Parathyroid adenoma (tissue), 2 donors: Measurements from ENCODE around the gene ALKAL2.

ENCODE experiments used
- H2AFZ ChIP-seq: fragments of 300-600 bp; sonication (generic); one replicate; pipeline ENCODE4 v1.7.0; 2017; ENCODE audit warnings: antibody characterized with exemption, mild to moderate bottlenecking
- H3K27ac ChIP-seq: fragments of 300-600 bp; sonication (generic); one replicate; pipeline ENCODE4 v1.7.0; 2017
- H3K27me3 ChIP-seq: fragments of 300-600 bp; sonication (generic); one replicate; pipeline ENCODE4 v1.7.0; 2017; ENCODE audit warnings: low read length; ENCODE audit not compliant: control insufficient read depth, insufficient read depth
- H3K36me3 ChIP-seq: fragments of 300-600 bp; sonication (generic); one replicate; pipeline ENCODE4 v1.7.0; 2017; ENCODE audit warnings: low read length; ENCODE audit not compliant: control insufficient read depth, insufficient read depth
- H3K4me1 ChIP-seq: fragments of 300-600 bp; sonication (generic); one replicate; pipeline ENCODE4 v1.7.0; 2017; ENCODE audit warnings: control low read depth
- H3K4me2 ChIP-seq: fragments of 300-600 bp; sonication (generic); one replicate; pipeline ENCODE4 v1.7.0; 2017; ENCODE audit warnings: low read length
- H3K4me3 ChIP-seq: fragments of 300-600 bp; sonication (generic); one replicate; pipeline ENCODE4 v1.7.0; 2017; ENCODE audit warnings: low read depth, low read length
- H3K79me2 ChIP-seq: fragments of 300-600 bp; sonication (generic); one replicate; pipeline ENCODE4 v1.7.0; 2017; ENCODE audit warnings: control low read depth
- H3K9ac ChIP-seq: fragments of 300-600 bp; sonication (generic); one replicate; pipeline ENCODE4 v1.7.0; 2017; ENCODE audit warnings: mild to moderate bottlenecking
- H3K9me3 ChIP-seq: fragments of 300-600 bp; sonication (generic); one replicate; pipeline ENCODE4 v1.7.0; 2017; ENCODE audit warnings: low read length; ENCODE audit not compliant: control insufficient read depth
- TF ChIP-seq, protein P1 (sequence below): fragments of 300-600 bp; sonication (generic); IDR thresholded peaks from one replicate; pipeline ENCODE4 v1.7.0; 2017; ENCODE audit warnings: antibody characterized with exemption, mild to moderate bottlenecking
- donor health status: primary hyperparathyroidism.

Gene ALKAL2

DNA sequence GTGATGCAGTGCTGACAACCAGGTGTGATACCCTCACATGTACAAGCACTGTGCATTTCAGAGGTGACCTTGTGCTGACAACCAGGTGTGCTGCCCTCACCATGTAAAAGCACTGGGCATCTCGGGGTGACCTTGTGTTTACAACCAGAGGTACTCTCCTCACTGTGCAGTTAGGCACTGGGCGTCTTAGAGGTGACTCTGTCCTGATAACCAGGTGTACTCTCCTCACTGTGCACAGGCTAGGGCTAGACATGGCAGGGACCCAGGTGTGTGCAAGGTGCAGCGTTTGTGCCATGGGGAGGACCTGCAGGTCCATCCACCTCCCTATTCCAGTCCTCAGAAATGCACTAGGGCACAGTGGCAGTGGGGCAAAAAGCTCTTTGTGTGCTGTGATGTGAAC is 8.5 kb upstream of the ALKAL2 start:
- H3K27me3 ChIP-seq, result no peaks in the 10 kb centered on the region

DNA sequence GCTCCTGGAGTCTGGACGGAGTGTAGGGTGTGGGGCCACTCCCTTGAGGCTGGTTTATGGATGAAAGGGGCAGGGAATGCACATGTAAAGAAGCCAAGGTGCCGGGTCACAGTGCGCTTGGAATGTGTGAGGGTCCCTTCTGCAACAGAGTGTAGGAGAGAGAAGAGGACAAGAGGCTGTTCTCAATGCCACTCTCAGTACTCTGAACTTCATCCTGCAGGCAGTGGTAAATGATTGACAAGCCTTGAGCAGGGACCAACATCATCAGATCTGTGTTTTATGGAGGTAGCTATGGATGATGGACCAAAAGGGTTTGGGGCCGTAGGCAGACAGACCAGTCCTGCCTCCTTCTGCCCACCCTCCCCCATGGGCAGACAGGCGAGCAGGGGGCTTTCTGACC is 7.2 kb upstream of the ALKAL2 start:
- Histone ChIP-seq H3K9me3 (no peaks in the 10 kb centered on the region), H2AFZ (no peak overlapping the region), H3K27me3 (no peaks in the 10 kb centered on the region), H3K4me3 (no peak overlapping the region), H3K9ac (no peak overlapping the region), H3K4me1 (no peaks in the 10 kb centered on the region), H3K79me2 (no peaks in the 10 kb centered on the region), H3K36me3 (no peaks in the 10 kb centered on the region), H3K27ac (no peak overlapping the region), H3K4me2 (no peak overlapping the region)
- TF ChIP-seq, protein P1, sequence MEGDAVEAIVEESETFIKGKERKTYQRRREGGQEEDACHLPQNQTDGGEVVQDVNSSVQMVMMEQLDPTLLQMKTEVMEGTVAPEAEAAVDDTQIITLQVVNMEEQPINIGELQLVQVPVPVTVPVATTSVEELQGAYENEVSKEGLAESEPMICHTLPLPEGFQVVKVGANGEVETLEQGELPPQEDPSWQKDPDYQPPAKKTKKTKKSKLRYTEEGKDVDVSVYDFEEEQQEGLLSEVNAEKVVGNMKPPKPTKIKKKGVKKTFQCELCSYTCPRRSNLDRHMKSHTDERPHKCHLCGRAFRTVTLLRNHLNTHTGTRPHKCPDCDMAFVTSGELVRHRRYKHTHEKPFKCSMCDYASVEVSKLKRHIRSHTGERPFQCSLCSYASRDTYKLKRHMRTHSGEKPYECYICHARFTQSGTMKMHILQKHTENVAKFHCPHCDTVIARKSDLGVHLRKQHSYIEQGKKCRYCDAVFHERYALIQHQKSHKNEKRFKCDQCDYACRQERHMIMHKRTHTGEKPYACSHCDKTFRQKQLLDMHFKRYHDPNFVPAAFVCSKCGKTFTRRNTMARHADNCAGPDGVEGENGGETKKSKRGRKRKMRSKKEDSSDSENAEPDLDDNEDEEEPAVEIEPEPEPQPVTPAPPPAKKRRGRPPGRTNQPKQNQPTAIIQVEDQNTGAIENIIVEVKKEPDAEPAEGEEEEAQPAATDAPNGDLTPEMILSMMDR, result no peak

More for the DNA sequence above, 8.5 kb upstream of the ALKAL2 start:
- Histone ChIP-seq H3K4me3 (no peak overlapping the region), H3K79me2 (no peaks in the 10 kb centered on the region), H3K4me1 (no peaks in the 10 kb centered on the region), H3K4me2 (no peak overlapping the region), H3K27ac (no peak overlapping the region), H2AFZ (no peak overlapping the region), H3K36me3 (no peaks in the 10 kb centered on the region), H3K9ac (no peak overlapping the region), H3K9me3 (no peaks in the 10 kb centered on the region)
- TF ChIP-seq, protein P1, result no peak

DNA sequence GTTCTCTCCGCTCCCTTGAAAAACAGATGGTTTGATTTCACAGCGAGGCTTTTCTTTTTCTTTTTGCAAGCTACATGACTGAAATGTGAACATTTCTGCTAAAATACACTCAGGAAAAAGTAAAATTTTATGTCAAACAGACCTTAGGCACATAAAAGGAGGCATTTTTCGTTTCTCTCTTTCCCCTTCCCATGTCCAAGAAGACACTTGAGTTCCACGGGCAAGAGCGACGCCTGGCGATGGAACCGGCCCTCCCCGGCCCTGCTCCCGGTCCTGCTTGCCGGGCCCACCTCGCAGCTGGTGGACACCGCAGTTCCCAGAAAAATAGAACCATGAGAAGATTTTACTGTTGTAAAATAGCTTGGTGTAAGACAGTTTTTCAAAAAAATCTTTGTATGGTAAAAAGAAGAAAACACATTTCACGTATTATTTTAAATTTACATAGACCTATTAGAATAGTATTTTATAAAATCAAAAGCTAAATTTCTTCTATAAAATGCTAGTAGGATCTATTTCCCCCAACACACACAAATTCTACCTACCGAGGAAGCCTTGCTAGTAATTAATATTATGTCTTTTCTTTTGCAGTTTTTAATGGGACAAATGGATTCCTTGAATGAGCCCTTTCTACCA is 2.3 kb upstream of the ALKAL2 start:
- TF ChIP-seq, protein P1, result peak; percentile 86
- H3K4me2 ChIP-seq, result peak overlapping the region; percentile 92
- H3K27ac ChIP-seq, result peak overlapping the region; percentile 55
- H3K79me2 ChIP-seq, result no peaks in the 10 kb centered on the region
- H3K27me3 ChIP-seq, result no peaks in the 10 kb centered on the region
- peak overlapping the region; percentile 68 for H3K4me3 ChIP-seq
- H3K9ac ChIP-seq, result no peak overlapping the region
- no peaks in the 10 kb centered on the region for H3K9me3 ChIP-seq
- no peaks in the 10 kb centered on the region for H3K36me3 ChIP-seq
- H3K4me1 ChIP-seq, result peaks cover 7% of the 10 kb centered on the region
- H2AFZ ChIP-seq, result peak overlapping the region; percentile 82

DNA sequence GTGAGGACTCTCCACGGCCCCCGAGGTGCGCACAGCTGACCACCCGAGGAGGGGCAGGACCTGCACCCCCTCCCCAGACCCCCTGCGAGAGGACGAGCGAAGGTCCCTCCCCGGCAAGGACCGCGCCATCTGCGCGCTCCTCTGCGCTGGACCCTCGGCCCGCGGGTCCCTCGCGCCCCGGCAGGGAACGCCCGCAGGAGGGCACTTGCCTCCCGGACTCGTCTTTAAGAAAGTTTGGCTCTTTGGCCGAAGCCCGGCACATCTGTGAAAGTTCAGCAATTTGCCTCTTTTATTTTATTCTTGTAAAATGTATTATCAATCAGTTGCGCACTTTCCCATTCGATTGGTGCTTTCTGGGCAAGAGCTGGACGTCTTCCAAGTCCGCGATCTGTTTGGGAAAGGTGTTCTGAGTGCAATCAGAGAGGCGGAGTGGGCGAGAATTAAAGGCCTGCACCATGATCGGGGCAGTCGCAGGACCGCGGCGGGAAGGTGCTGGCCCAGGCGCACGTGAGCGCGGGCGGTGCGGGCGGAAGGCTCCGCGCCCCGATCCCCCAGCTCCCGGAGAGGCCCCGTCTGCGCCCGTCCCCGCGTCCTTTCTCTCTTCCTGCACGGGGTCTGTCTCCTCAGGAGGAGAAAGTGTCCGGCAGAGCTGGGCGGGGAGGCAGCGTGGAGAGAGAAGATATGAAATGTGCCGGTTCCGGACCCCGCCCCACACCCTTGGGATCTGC is 1.6 kb upstream of the ALKAL2 start:
- peak overlapping the region; percentile 68 for H3K4me3 ChIP-seq
- H3K4me1 ChIP-seq, result peaks cover 7% of the 10 kb centered on the region
- H3K9ac ChIP-seq, result no peak overlapping the region
- TF ChIP-seq, protein P1, result no peak
- no peaks in the 10 kb centered on the region for H3K27me3 ChIP-seq
- no peaks in the 10 kb centered on the region for H3K36me3 ChIP-seq
- peak overlapping the region; percentile 82 for H2AFZ ChIP-seq
- H3K27ac ChIP-seq, result peak overlapping the region; percentile 55
- no peaks in the 10 kb centered on the region for H3K9me3 ChIP-seq
- H3K4me2 ChIP-seq, result peak overlapping the region; percentile 92
- no peaks in the 10 kb centered on the region for H3K79me2 ChIP-seq
